Measurements from ENCODE around the gene TRIM8.
A peak's percentile ranks its signal among the peaks of the same experiment; 100 is the strongest.
"Not testable (repeated sequence)": the region's sequence is repeated elsewhere in the genome, so short reads cannot be mapped to it uniquely, and the experiment has no call there.

TRIM8 gene

GRCh38 chr10:102651455-102652169, 7.3 kb downstream of the TRIM8 start:
- DNase-seq = no peak

DNA sequence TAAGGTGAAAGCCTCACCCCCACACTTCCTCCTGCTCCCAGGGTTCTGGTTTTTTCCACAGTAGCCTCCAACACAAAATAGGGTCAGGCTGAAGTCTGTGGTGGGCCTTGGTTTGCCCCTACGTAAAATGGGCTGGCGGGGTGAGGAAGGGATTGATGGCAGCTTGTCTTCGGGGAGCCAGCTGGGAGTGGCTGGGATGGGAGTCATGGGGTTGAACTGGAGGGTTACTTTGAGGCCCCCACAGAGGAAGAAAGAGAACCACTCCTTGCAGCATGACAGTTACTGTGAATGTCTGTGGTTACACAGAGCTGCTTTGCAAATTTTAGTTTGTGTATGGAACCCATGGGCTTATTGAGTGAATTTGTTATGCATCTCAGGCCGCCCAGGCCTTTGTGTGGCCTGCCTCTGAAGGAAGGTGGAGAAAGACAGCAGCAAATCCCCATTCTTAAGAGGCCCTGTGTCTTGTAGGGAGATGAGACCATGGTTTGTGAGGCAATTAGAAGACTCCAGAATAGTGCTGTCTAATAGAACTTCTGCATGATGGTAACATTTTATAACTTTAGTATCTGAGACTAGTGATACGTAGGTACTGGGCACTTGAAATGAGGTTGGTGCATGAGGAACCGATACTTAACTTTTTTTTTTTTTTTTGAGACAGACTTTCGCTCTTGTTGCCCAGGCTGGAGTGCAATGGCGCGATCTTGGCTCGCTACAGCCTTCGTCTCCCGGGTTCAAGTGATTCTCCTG, 8.1 kb downstream of the TRIM8 start:
- DNase-seq = no peak

DNA sequence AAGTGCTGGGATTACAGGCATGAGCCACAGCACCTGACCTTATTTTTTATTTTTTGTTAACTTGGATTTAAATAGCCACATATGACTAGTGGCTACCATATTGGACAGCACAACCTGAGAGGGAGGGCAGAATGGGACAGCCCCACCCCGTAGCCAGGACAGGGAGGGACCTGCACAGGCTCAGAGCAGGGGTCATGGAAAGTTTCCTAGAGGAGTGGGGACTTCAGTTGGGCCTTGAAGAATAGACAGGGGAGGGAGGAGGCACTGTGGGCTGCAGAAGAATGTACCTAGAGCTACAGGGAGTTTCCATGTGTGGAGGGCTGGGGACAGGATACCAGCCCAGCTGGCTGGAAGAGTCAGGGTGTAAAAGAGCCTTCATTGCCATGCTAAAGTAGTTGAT, 8.8 kb downstream of the TRIM8 start:
- no peak for DNase-seq

DNA sequence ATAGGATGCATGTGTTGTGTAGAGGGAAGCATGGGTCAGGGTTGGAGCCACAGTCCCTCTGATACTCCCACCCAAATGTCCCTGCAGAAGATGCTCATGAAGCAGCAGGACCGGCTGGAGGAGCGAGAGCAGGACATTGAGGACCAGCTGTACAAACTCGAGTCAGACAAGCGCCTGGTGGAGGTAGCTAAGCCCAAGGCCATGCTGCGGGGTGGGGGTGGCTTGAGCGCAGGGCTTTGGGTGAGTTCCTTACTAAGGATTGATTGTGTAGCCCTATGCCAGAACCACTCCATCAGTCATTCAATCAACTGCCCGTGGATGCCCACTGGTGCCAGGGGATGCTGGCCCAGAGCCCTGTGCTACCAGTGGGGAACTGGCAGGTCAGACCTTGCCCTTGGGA, 10.3 kb downstream of the TRIM8 start:
- DNase-seq = no peak

DNA sequence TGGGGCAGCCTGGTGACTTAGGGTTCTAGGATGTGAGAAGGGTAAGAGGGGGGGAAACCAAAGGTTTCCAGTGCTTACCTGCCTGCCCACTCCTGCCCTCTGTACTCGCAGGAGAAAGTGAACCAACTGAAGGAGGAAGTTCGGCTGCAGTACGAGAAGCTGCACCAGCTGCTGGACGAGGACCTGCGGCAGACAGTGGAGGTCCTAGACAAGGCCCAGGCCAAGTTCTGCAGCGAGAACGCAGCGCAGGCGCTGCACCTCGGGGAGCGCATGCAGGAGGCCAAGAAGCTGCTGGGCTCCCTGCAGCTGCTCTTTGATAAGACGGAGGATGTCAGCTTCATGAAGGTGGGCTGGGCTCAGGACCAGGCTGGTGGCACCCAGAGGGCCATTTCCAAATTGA, 10.7 kb downstream of the TRIM8 start:
- no peak for DNase-seq

GRCh38 chr10:102656026-102656425, 11.7 kb downstream of the TRIM8 start:
- no peak for DNase-seq

DNA sequence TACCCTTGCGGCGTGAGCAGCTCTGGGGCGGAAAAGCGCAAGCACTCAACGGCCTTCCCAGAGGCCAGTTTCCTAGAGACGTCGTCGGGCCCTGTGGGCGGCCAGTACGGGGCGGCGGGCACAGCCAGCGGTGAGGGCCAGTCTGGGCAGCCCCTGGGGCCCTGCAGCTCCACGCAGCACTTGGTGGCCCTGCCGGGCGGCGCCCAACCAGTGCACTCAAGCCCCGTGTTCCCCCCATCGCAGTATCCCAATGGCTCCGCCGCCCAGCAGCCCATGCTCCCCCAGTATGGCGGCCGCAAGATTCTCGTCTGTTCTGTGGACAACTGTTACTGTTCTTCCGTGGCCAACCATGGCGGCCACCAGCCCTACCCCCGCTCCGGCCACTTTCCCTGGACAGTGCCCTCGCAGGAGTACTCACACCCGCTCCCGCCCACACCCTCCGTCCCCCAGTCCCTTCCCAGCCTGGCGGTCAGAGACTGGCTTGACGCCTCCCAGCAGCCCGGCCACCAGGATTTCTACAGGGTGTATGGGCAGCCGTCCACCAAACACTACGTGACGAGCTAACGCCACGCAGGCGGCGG, 12.6 kb downstream of the TRIM8 start:
- no peak for DNase-seq

GRCh38 chr10:102657451-102657850, 13.2 kb downstream of the TRIM8 start:
- DNase-seq = no peak

GRCh38 chr10:102657984-102658724, 13.9 kb downstream of the TRIM8 start:
- no peak for DNase-seq

DNA sequence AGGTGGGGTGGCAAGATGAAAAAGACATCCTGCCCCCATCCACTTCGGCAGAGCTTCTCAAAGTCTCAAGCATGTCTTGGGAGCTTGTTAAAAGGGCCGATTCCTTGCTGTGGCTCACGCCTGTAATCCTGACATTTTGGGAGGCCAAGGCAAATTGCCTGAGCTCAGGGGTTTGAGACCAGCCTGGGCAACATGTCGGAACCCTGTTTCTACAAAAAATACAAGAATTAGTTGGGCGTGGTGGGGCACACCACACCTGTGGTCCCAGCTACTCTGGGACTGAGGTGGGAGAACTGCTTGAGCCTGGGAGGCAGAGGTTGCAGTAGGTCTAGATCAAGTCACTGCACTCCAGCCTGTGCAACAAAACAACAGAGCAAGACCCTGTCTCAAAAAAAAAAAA, 14.5 kb downstream of the TRIM8 start:
- no peak for DNase-seq

DNA sequence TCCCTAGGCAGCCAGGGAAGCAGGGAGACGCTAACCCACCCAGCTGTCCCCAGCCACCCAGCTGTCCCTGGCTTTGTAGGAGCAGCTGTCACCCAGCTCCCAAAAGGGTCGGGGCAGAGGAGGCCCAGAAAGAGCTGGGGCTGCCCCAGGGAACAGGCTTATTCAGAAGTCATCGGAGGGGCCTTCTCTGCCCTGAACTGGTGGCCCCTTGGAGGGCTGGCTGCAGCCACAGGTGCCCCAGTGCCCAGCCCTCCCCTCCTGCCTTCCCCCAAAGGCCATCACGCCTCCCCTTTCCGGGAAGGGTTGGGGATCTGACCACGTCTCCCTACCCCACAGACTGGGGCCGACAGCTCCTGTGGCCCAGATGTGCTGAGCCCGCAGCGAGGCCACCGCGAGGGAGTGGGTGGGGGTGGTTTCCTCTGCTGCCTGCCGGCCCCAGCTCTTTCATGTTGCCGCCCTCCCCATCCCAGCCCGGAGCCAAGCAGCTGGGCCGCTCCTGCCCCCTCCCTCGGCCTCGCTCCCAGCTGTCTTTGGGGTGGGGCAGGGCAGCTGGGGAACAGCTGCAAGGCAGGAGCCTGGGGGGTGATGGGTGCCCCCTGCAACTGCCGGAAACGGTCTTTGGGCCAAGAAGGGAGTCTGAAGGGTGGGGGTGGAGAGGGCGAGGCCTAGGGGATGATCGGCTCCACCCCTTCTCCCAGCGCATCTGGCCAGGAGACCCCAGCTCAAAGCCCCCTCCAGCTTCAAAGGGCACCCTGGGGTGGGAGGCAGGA, 16.8 kb downstream of the TRIM8 start:
- DNase-seq = peak; percentile 63

DNA sequence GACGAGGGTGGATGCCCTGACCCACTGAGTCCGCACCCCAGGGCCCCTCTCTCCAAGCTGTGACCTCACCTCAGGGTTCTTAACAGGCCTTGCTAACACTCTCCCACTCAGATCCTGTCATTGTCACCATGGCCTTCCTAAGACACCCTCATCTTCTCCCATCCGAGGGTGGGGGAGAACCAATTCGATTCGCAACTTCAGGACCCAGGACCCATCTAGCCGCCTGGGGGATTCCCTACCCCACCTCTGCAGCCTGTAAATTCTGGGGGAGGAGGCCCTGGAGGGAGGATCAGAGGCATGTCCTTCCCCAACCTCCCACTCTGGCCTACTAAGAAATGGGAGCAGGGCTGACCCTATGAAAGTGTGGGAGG, 17.4 kb downstream of the TRIM8 start:
- no peak for DNase-seq

GRCh38 chr10:102665904-102666509, 21.7 kb downstream of the TRIM8 start:
- no peak for DNase-seq

DNA sequence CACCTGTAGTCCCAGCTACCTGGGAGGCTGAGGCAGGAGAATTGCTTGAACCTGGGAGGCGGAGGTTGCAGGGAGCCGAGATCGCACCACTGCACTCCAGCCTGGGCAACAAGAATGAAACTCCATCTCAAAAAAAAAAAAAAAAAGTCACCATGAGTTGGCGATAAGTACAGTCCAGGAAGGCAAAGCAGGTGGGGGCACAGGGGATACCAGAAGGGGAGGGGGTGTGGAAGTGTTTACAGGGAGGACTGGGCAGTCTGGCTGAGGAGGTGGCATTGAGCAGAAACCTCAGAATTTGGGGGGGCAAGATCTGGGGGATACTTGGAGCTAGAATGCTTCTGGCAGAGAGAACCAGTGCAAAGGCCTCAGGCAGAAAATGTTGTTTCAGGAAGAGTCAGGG, 23.1 kb downstream of the TRIM8 start:
- not testable (repeated sequence) for DNase-seq

GRCh38 chr10:102668326-102669107, 24.2 kb downstream of the TRIM8 start:
- peak; percentile 70 for DNase-seq

- peak; percentile 20 for DNase-seq
These were observed 25.2 kb downstream of the TRIM8 start for GRCh38 chr10:102669206-102670064.

- DNase-seq = no peak
These were observed 25.9 kb downstream of the TRIM8 start for GRCh38 chr10:102670065-102670670.

DNA sequence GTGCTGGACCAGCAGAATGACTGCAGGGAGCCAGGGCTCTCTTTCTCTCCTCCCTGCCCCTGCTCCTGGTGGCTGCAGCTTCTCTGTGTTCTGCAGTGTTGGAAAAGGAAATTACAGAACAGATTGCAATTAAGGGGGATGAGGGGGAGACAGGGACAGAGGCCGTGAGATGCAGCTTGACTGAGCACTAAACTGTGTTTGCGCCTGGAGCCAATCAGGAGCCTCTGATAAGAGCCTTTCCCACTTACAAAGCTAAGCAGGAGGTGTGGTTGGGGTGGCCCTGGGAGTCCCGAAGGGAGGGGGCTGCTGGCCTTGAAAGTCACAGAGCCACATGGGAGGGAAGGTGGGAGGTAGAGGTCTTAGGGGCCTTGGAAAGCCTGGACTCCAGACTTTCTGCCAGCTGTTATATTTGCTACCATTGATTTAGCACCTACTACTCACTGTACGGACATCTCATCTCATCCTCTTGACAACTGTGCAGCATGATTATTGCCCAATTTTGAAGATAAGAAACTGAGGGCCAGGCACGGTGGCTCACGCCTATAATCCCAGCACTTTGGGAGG, 26.7 kb downstream of the TRIM8 start:
- peak; percentile 77 for DNase-seq

DNA sequence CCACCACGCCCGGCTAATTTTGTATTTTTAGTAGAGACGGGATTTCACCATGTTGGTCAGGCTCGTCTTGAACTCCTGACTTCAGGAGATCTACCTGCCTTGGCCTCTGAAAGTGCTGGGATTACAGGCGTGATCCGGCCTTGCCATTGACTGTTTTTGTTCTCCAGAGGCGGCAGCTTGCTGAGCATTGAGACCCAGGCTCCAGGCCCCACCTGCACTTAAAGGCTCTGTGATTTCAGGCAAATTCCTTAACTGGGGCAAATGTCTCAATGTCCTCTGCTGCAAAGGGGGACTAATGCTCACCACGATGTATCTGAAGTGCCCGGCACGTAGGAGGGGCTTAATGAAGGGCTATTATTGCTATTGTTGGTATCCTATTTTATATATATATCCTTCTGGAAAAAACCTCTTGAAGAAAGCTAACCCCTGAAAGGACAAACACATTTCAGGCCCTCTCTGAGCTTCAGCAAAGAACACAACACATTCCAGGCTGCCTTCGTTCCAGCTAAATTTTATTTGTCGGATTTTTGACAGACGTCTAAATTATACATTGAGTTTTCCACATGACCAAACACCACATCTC, 29.0 kb downstream of the TRIM8 start:
- DNase-seq = no peak

Measured in NCI-H1694 (cell line).